GM19240 (cell line): ENCODE data around the gene GRN.
A peak's percentile ranks its signal among the peaks of the same experiment; 100 is the strongest.
"Not testable (repeated sequence)": the region's sequence is repeated elsewhere in the genome, so short reads cannot be mapped to it uniquely, and the experiment has no call there.

Experiments
- DNase-seq: peaks from one replicate; pipeline ENCODE4 v3.0.0; 2011; ENCODE audit warnings: low spot score; ENCODE audit not compliant: insufficient read length

The GRN gene

GRCh38 chr17:44360826-44361225 is 15.7 kb downstream of the GRN start:
- DNase-seq: no peak

- DNase-seq: no peak
Observed at GRCh38 chr17:44361292-44362260, 16.5 kb downstream of the GRN start.

GRCh38 chr17:44362459-44362948 is 17.4 kb downstream of the GRN start:
- no peak for DNase-seq

GRCh38 chr17:44362949-44363612 is 18.0 kb downstream of the GRN start:
- no peak for DNase-seq

- peak; percentile 90 for DNase-seq
Observed at GRCh38 chr17:44363613-44364159, 18.6 kb downstream of the GRN start, which contains the start of gene FAM171A2. TSS of gene FAM171A2 (minus strand) at chr17:44363853. CDS start at chr17:44363714, 139 bp downstream.

- not testable (repeated sequence) for DNase-seq
Observed at GRCh38 chr17:44365051-44365450, 19.9 kb downstream of the GRN start.

GRCh38 chr17:44367231-44367979 is 22.3 kb downstream of the GRN start:
- DNase-seq: no peak

- not testable (repeated sequence) for DNase-seq
Observed at GRCh38 chr17:44368391-44369243, 23.5 kb downstream of the GRN start.

GRCh38 chr17:44369414-44370023 is 24.4 kb downstream of the GRN start:
- DNase-seq: not testable (repeated sequence)

GRCh38 chr17:44372036-44372435 is 26.9 kb downstream of the GRN start:
- no peak for DNase-seq

GRCh38 chr17:44374306-44375195 is 29.4 kb downstream of the GRN start:
- no peak for DNase-seq

- DNase-seq: no peak
Observed at GRCh38 chr17:44375196-44376017, 30.3 kb downstream of the GRN start.

- DNase-seq: no peak
Observed at GRCh38 chr17:44376124-44376523, 31.0 kb downstream of the GRN start.

- no peak for DNase-seq
Observed at GRCh38 chr17:44376779-44377178, 31.7 kb downstream of the GRN start.

- no peak for DNase-seq
Observed at GRCh38 chr17:44378171-44378705, 33.1 kb downstream of the GRN start.

- no peak for DNase-seq
Observed at GRCh38 chr17:44379887-44380286, 34.8 kb downstream of the GRN start.

GRCh38 chr17:44380767-44381166 is 35.7 kb downstream of the GRN start:
- no peak for DNase-seq
